Fibroblast of pulmonary artery (primary cell): ENCODE measurements around the gene PAX5.

Experiments
- DNase-seq: peaks from one replicate; pipeline ENCODE4 v3.0.0-alpha.2; 2010; ENCODE audit warnings: low read depth
- H3K4me3 ChIP-seq: replicated peaks from 2 replicates; pipeline ENCODE4 v1.5.1; 2011; ENCODE audit warnings: low read depth, mild to moderate bottlenecking, control low read depth, low read length, moderate library complexity
- CTCF ChIP-seq: IDR thresholded peaks from 2 replicates; pipeline ENCODE4 v1.5.1; 2011; ENCODE audit warnings: mild to moderate bottlenecking, control low read depth, low read length, inconsistent platforms; ENCODE audit errors: missing control alignments

PAX5 gene

GRCh38 chr9:36818965-36819870, 214.8 kb downstream of the PAX5 start:
- no peak overlapping the region for H3K4me3 ChIP-seq
- no peak for DNase-seq

GRCh38 chr9:36818242-36818938, 215.7 kb downstream of the PAX5 start:
- DNase-seq, result no peak
- TF ChIP-seq CTCF, result no peak
- H3K4me3 ChIP-seq, result no peak overlapping the region

More at GRCh38 chr9:36818965-36819870, 214.8 kb downstream of the PAX5 start:
- TF ChIP-seq CTCF, result no peak

- H3K4me3 ChIP-seq, result no peak overlapping the region
- no peak for TF ChIP-seq CTCF
- DNase-seq, result no peak
Measured at GRCh38 chr9:36817160-36817834, 216.8 kb downstream of the PAX5 start.

- H3K4me3 ChIP-seq, result no peak overlapping the region
- no peak for TF ChIP-seq CTCF
- no peak for DNase-seq
Measured at GRCh38 chr9:36816371-36816770, 217.7 kb downstream of the PAX5 start.

- no peak for DNase-seq
- no peak overlapping the region for H3K4me3 ChIP-seq
- no peak for TF ChIP-seq CTCF
Measured at GRCh38 chr9:36815566-36816348, 218.3 kb downstream of the PAX5 start.

- H3K4me3 ChIP-seq, result no peak overlapping the region
- no peak for DNase-seq
- no peak for TF ChIP-seq CTCF
Measured at GRCh38 chr9:36815023-36815422, 219.0 kb downstream of the PAX5 start.
